Measurements from ENCODE around the gene TRPC5OS.

DNA sequence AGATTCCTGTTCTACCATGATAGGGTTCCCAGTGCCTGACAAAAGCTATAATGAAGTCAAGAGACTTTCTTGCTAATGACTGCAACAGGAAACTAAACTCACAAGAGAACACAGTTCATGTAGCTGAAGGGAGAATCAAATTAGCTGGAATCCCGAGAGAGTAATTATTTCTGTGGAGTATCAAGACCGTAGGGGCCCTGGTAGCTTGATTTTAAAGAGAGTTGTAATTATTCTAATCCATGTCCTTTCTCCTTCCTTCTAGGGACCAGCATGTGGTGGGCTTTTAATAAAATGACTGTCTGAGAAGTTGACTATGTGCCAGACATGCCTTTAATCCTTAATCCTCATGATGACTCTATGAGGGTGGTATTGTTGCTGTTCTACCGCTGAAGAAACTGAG lies 1.7 kb upstream of the TRPC5OS start:
- TF ChIP-seq POLR2A (IDR thresholded peaks at IDR 0.05; ENCODE audit: low read depth, low read length) (no peak), SPI1 (IDR thresholded peaks at IDR 0.05; ENCODE audit: low read depth, low read length) (no peak), POLR2AphosphoS5 (IDR thresholded peaks at IDR 0.05; ENCODE audit: low read depth, low read length) (no peak), TAF1 (IDR thresholded peaks at IDR 0.05; ENCODE audit: low read depth, low read length) (no peak)
